Measurements from ENCODE around the gene TTLL3. TPM values are rescaled to one million over a fixed set of nuclear protein-coding genes. Genes with fewer than 3 reads are reported as not detected.

The TTLL3 gene
- total and polyA plus RNA-seq, 2 donors (not counting 1 experiment from before 2014, with no cell fraction given), result 84.5 to 168 TPM

- TF ChIP-seq CTCF (IDR thresholded peaks at IDR 0.05) (no peak), EZH2 (IDR thresholded peaks at IDR 0.05; ENCODE audit: borderline replicate concordance, insufficient read depth, low read depth, low read length, poor library complexity, severe bottlenecking) (no peak)
- ChIA-PET POLR2A (interaction anchor here (0.6 to 1.7 kb wide), 3 partner anchors 9 to 358 kb away, joined by 3 to 5 read pairs (median 3); partner anchors contain the start of genes ARPC4 and TADA3), CTCF (interaction anchor here (1.1 to 1.9 kb wide), 5 partner anchors 10 to 517 kb away, joined by 3 to 5 read pairs (median 4); partner anchors contain the start of genes ARPC4 and SEC13)
- H3K27me3 ChIP-seq (replicated peaks in 1 of 4; ENCODE audit: control extremely low read depth in 1 of 4, control insufficient read depth in 3 of 4, insufficient read depth in 4 of 4, low read length in 3 of 4), result no peaks in the 10 kb centered on the region
- Mint-ChIP-seq H3K27me3 (no peaks in the 10 kb centered on the region), H3K4me1 (peaks cover 22% of the 10 kb centered on the region), H3K27ac (no peak overlapping the region), H3K4me3 (no peak overlapping the region), H3K9me3 (ENCODE audit: insufficient read depth) (no peaks in the 10 kb centered on the region)
- DNase-seq (no peak), ATAC-seq (ENCODE audit: low read depth) (no peak)
- H4K20me1 ChIP-seq (ENCODE audit: control insufficient read depth, insufficient read depth, low read length, poor library complexity, severe bottlenecking), result peaks cover 43% of the 10 kb centered on the region
- H3K36me3 ChIP-seq (replicated peaks in 1 of 2; ENCODE audit: control extremely low read depth in 1 of 2, control insufficient read depth in 1 of 2, extremely low read depth in 1 of 2, insufficient read depth in 2 of 2, low read length in 1 of 2), result peaks cover 0 to 58% of the 10 kb centered on the region in 2 experiments
- no peak overlapping the region for H2AFZ ChIP-seq (ENCODE audit: insufficient read depth, low read depth, low read length, poor library complexity, severe bottlenecking)
- intact Hi-C loops (cut with micrococcal nuclease), result no loop called here
- H3K4me2 ChIP-seq (replicated peaks; ENCODE audit: low read depth, low read length, poor library complexity, severe bottlenecking), result no peak overlapping the region
- no peaks in the 10 kb centered on the region for H3K9me3 ChIP-seq (ENCODE audit: control extremely low read depth in 1 of 3, control insufficient read depth in 2 of 3, insufficient read depth in 1 of 3, low read length in 2 of 3)
- peaks cover 19 to 21% of the 10 kb centered on the region in 2 donors for H3K4me1 ChIP-seq (ENCODE audit: control insufficient read depth in 2 of 2, insufficient read depth in 2 of 2, low read length in 2 of 2)
- 100% methylated on average over 2 of the region's 5 CpGs for WGBS (ENCODE audit: insufficient coverage)
- H3K27ac ChIP-seq (ENCODE audit: low read length in 2 of 2), result no peak overlapping the region
- H3K9ac ChIP-seq (ENCODE audit: low read length), result no peak overlapping the region
- peaks cover 40% of the 10 kb centered on the region for H3K79me2 ChIP-seq (ENCODE audit: control insufficient read depth, insufficient read depth, low read length)
- no peak overlapping the region for H3K4me3 ChIP-seq (ENCODE audit: control extremely low read depth in 1 of 5, extremely low read depth in 1 of 5, insufficient read depth in 1 of 5, low read depth in 2 of 5, low read length in 4 of 5)
These were observed 5.1 kb upstream of the TTLL3 start for GRCh38 chr3:9804996-9805395.

- no peak overlapping the region for H3K4me3 Mint-ChIP-seq
- no peaks in the 10 kb centered on the region for H3K9me3 ChIP-seq (ENCODE audit: control extremely low read depth in 1 of 3, control insufficient read depth in 2 of 3, insufficient read depth in 1 of 3, low read length in 2 of 3)
These were observed 3.9 kb upstream of the TTLL3 start for GRCh38 chr3:9806137-9806536.

More at GRCh38 chr3:9806137-9806536, 3.9 kb upstream of the TTLL3 start:
- Histone ChIP-seq H3K4me2 (replicated peaks; ENCODE audit: low read depth, low read length, poor library complexity, severe bottlenecking) (no peak overlapping the region), H3K79me2 (ENCODE audit: control insufficient read depth, insufficient read depth, low read length) (peaks cover 29% of the 10 kb centered on the region), H3K4me3 (ENCODE audit: control extremely low read depth in 1 of 5, extremely low read depth in 1 of 5, insufficient read depth in 1 of 5, low read depth in 2 of 5, low read length in 4 of 5) (no peak overlapping the region), H3K9ac (ENCODE audit: low read length) (no peak overlapping the region), H4K20me1 (ENCODE audit: control insufficient read depth, insufficient read depth, low read length, poor library complexity, severe bottlenecking) (peaks cover 32% of the 10 kb centered on the region), H3K36me3 (replicated peaks in 1 of 2; ENCODE audit: control extremely low read depth in 1 of 2, control insufficient read depth in 1 of 2, extremely low read depth in 1 of 2, insufficient read depth in 2 of 2, low read length in 1 of 2) (peaks cover 0 to 48% of the 10 kb centered on the region in 2 experiments), H3K4me1 (ENCODE audit: control insufficient read depth in 2 of 2, insufficient read depth in 2 of 2, low read length in 2 of 2) (peaks cover 24 to 30% of the 10 kb centered on the region in 2 donors), H3K27ac (ENCODE audit: low read length in 2 of 2) (no peak overlapping the region), H3K27me3 (replicated peaks in 1 of 4; ENCODE audit: control extremely low read depth in 1 of 4, control insufficient read depth in 3 of 4, insufficient read depth in 4 of 4, low read length in 3 of 4) (no peaks in the 10 kb centered on the region), H2AFZ (ENCODE audit: insufficient read depth, low read depth, low read length, poor library complexity, severe bottlenecking) (no peak overlapping the region)
- WGBS (ENCODE audit: insufficient coverage), result 100% methylated on average over 5 of the region's 12 CpGs
- no peak overlapping the region for H3K27ac Mint-ChIP-seq
- no peaks in the 10 kb centered on the region for H3K9me3 Mint-ChIP-seq (ENCODE audit: insufficient read depth)
- ChIA-PET CTCF (interaction anchor here (1.1 to 1.7 kb wide), 3 partner anchors 13 to 25 kb away, joined by 3 to 5 read pairs (median 4); partner anchors contain the start of gene ARPC4), POLR2A (interaction anchor here (0.6 to 1.7 kb wide), 2 partner anchors 9 to 14 kb away, joined by 5 read pairs; partner anchors contain the start of genes ARPC4 and TADA3)
- no peak for ATAC-seq (ENCODE audit: low read depth)
- intact Hi-C loops (cut with micrococcal nuclease), result no loop called here
- DNase-seq, result no peak
- no peak for TF ChIP-seq EZH2 (IDR thresholded peaks at IDR 0.05; ENCODE audit: borderline replicate concordance, insufficient read depth, low read depth, low read length, poor library complexity, severe bottlenecking)
- TF ChIP-seq CTCF (IDR thresholded peaks at IDR 0.05), result no peak
- peaks cover 32% of the 10 kb centered on the region for H3K4me1 Mint-ChIP-seq
- H3K27me3 Mint-ChIP-seq, result no peaks in the 10 kb centered on the region
